HFF-Myc (cell line): ENCODE data around the gene CCDC112.

ENCODE experiments used
- DNase-seq: peaks from one replicate; pipeline ENCODE4 v3.0.0-alpha.2; 2011; ENCODE audit warnings: low read depth; ENCODE audit errors: extremely low read depth
- H3K4me3 ChIP-seq: replicated peaks from 2 replicates; pipeline ENCODE4 v1.5.1; 2011; ENCODE audit warnings: low read depth, mild to moderate bottlenecking, control low read depth, low read length
- CTCF ChIP-seq: IDR thresholded peaks from 2 replicates; pipeline ENCODE4 v1.5.1; 2012; ENCODE audit warnings: mild to moderate bottlenecking, low read depth, low read length, control low read depth; ENCODE audit errors: missing control alignments

CCDC112 gene

GRCh38 chr5:115317736-115318135, 21.3 kb upstream of the CCDC112 start:
- DNase-seq: no peak
- H3K4me3 ChIP-seq: no peak overlapping the region
- no peak for TF ChIP-seq CTCF

GRCh38 chr5:115317320-115317719, 20.9 kb upstream of the CCDC112 start:
- TF ChIP-seq CTCF: no peak
- no peak for DNase-seq

GRCh38 chr5:115313632-115314031, 17.2 kb upstream of the CCDC112 start:
- H3K4me3 ChIP-seq: no peak overlapping the region
- no peak for TF ChIP-seq CTCF
- no peak for DNase-seq

More at GRCh38 chr5:115317320-115317719, 20.9 kb upstream of the CCDC112 start:
- no peak overlapping the region for H3K4me3 ChIP-seq

GRCh38 chr5:115313052-115313451, 16.6 kb upstream of the CCDC112 start:
- TF ChIP-seq CTCF: no peak
- H3K4me3 ChIP-seq: no peak overlapping the region
- no peak for DNase-seq

- no peak for DNase-seq
- H3K4me3 ChIP-seq: no peak overlapping the region
- peak; percentile 33 for TF ChIP-seq CTCF
Observed at GRCh38 chr5:115309751-115310370, 13.4 kb upstream of the CCDC112 start.

GRCh38 chr5:115308815-115309214, 12.4 kb upstream of the CCDC112 start:
- no peak for TF ChIP-seq CTCF
- no peak overlapping the region for H3K4me3 ChIP-seq

GRCh38 chr5:115306011-115306536, 9.6 kb upstream of the CCDC112 start:
- no peak for TF ChIP-seq CTCF
- no peak overlapping the region for H3K4me3 ChIP-seq
- DNase-seq: no peak

More at GRCh38 chr5:115308815-115309214, 12.4 kb upstream of the CCDC112 start:
- no peak for DNase-seq
